ENCODE results near the gene CCDC149. TPM values are rescaled to one million over a fixed set of nuclear protein-coding genes. Genes with fewer than 3 reads are reported as not detected.

CCDC149 gene
- total and polyA plus RNA-seq, 2 of the 8 experiments (the other 6 are each of a cell fraction or from before 2014, with no cell fraction given): 2.2 to 5.6 TPM

DNA sequence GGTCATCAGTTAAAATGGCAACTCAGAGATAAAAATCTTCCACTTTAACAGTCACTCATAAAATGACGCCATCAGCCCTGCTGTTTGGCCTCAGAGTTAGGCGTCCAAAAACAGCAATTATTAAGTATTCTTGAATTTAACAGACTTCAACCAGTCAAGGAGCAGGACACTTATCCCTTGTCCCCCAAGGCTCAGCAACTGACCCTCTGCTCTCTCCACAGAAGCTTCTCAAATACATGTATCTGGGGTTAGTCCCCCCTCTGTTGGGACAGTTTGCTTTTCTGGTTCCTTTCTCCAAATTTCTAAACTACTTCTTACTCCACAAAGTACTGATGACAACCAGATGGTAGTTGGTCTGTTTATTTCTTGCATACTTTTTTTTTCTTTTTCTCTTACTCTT, 63.1 kb downstream of the CCDC149 start:
- H3K36me3 ChIP-seq (ENCODE audit: control insufficient read depth in 2 of 4, insufficient read depth in 4 of 4, low read length in 3 of 4): no peaks in the 10 kb centered on the region
- H3K56ac ChIP-seq (replicated peaks; ENCODE audit: insufficient read length, low read depth, low read length): no peak overlapping the region
- no peak overlapping the region for H4K5ac ChIP-seq (ENCODE audit: insufficient read length, low read depth, low read length)
- H3K18ac ChIP-seq (ENCODE audit: extremely low read depth, low read length): no peak overlapping the region
- no peak overlapping the region for H3K9ac ChIP-seq (replicated peaks in 1 of 4; ENCODE audit: extremely low read depth in 1 of 4, low read depth in 3 of 4, low read length in 3 of 4)
- H2BK120ac ChIP-seq (replicated peaks; ENCODE audit: low read depth, low read length): no peak overlapping the region
- no peak overlapping the region for H2BK12ac ChIP-seq (ENCODE audit: low read depth, low read length)
- 85% methylated on average over 2 of the region's 2 CpGs; no CpG with 5 or more reads in 1 of the 2 experiments for WGBS, 2 experiments (ENCODE audit: extremely low coverage in 1 of 2, insufficient coverage in 1 of 2, insufficient read length in 1 of 2, insufficient replicate concordance in 2 of 2, low coverage in 1 of 2, low lambda C conversion rate in 2 of 2, missing lambda C conversion rate in 1 of 2)
- H3K4me3 ChIP-seq (ENCODE audit: extremely low read depth in 1 of 4, insufficient read depth in 2 of 4, low read depth in 3 of 4, low read length in 4 of 4): no peak overlapping the region
- POLR2A ChIA-PET (ENCODE audit: partially characterized antibody): no interaction called here
- H3K23me2 ChIP-seq (ENCODE audit: low read depth, low read length): no peaks in the 10 kb centered on the region; the same call in 1 of the 2 replicates
- H2AFZ ChIP-seq (ENCODE audit: low read length): no peak overlapping the region
- H3K9me3 ChIP-seq (ENCODE audit: insufficient read depth in 2 of 2, low read depth in 1 of 2, low read length in 1 of 2): no peaks in the 10 kb centered on the region
- H2BK15ac ChIP-seq (ENCODE audit: low read length): no peak overlapping the region
- no peak overlapping the region for H2BK5ac ChIP-seq (ENCODE audit: low read depth, low read length)
- no peak overlapping the region for H3K27ac ChIP-seq (ENCODE audit: low read depth, low read length)
- TF ChIP-seq EGR1 (IDR thresholded peaks at IDR 0.05; ENCODE audit: borderline replicate concordance, low read depth, low read length): no peak
- TF ChIP-seq POLR2A (IDR thresholded peaks at IDR 0.05; ENCODE audit: control extremely low read depth in 1 of 2, low read depth in 2 of 2, low read length in 2 of 2): no peak
- no peak for TF ChIP-seq BACH1 (IDR thresholded peaks at IDR 0.05; ENCODE audit: low read length)
- TF ChIP-seq, protein P1, sequence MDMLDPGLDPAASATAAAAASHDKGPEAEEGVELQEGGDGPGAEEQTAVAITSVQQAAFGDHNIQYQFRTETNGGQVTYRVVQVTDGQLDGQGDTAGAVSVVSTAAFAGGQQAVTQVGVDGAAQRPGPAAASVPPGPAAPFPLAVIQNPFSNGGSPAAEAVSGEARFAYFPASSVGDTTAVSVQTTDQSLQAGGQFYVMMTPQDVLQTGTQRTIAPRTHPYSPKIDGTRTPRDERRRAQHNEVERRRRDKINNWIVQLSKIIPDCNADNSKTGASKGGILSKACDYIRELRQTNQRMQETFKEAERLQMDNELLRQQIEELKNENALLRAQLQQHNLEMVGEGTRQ (IDR thresholded peaks at IDR 0.05; ENCODE audit: low read length): no peak
- TF ChIP-seq, protein P2, sequence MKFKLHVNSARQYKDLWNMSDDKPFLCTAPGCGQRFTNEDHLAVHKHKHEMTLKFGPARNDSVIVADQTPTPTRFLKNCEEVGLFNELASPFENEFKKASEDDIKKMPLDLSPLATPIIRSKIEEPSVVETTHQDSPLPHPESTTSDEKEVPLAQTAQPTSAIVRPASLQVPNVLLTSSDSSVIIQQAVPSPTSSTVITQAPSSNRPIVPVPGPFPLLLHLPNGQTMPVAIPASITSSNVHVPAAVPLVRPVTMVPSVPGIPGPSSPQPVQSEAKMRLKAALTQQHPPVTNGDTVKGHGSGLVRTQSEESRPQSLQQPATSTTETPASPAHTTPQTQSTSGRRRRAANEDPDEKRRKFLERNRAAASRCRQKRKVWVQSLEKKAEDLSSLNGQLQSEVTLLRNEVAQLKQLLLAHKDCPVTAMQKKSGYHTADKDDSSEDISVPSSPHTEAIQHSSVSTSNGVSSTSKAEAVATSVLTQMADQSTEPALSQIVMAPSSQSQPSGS (IDR thresholded peaks at IDR 0.05; ENCODE audit: low read length): no peak
- no peak for TF ChIP-seq CHD2 (IDR thresholded peaks at IDR 0.05; ENCODE audit: low read length)
- TF ChIP-seq RXRA (IDR thresholded peaks at IDR 0.05; ENCODE audit: insufficient read depth, low read depth, low read length): no peak
- no peak for TF ChIP-seq GABPA (IDR thresholded peaks at IDR 0.05; ENCODE audit: borderline replicate concordance, insufficient read depth, low read length)
- TF ChIP-seq, protein P3, sequence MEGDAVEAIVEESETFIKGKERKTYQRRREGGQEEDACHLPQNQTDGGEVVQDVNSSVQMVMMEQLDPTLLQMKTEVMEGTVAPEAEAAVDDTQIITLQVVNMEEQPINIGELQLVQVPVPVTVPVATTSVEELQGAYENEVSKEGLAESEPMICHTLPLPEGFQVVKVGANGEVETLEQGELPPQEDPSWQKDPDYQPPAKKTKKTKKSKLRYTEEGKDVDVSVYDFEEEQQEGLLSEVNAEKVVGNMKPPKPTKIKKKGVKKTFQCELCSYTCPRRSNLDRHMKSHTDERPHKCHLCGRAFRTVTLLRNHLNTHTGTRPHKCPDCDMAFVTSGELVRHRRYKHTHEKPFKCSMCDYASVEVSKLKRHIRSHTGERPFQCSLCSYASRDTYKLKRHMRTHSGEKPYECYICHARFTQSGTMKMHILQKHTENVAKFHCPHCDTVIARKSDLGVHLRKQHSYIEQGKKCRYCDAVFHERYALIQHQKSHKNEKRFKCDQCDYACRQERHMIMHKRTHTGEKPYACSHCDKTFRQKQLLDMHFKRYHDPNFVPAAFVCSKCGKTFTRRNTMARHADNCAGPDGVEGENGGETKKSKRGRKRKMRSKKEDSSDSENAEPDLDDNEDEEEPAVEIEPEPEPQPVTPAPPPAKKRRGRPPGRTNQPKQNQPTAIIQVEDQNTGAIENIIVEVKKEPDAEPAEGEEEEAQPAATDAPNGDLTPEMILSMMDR (IDR thresholded peaks at IDR 0.05; ENCODE audit: control extremely low read depth in 1 of 3, insufficient read depth in 1 of 3, low read depth in 1 of 3, low read length in 3 of 3): no peak
- no peak overlapping the region for H2AK5ac ChIP-seq (ENCODE audit: low read depth, low read length)
- no peak overlapping the region for H3K23ac ChIP-seq (ENCODE audit: insufficient read length)
- no peaks in the 10 kb centered on the region for H3K79me1 ChIP-seq (ENCODE audit: low read depth, low read length)
- no peaks in the 10 kb centered on the region for H4K20me1 ChIP-seq (replicated peaks in 1 of 2; ENCODE audit: control insufficient read depth in 1 of 2, insufficient read depth in 2 of 2, low read length in 2 of 2)
- CTCF ChIA-PET (ENCODE audit: partially characterized antibody): interaction anchor here (0.8 to 1.1 kb wide), 2 partner anchors 18 to 39 kb away, joined by 3 read pairs; no protein-coding TSS in a partner anchor
- DNase-seq (ENCODE audit: low read depth in 1 of 2, low spot score in 2 of 2) (no peak), FAIRE-seq (no peak)
- no peaks in the 10 kb centered on the region for H3K27me3 ChIP-seq (replicated peaks in 1 of 4; ENCODE audit: control insufficient read depth in 3 of 4, extremely low read depth in 1 of 4, insufficient read depth in 3 of 4, low read length in 3 of 4)
- H4K91ac ChIP-seq (replicated peaks; ENCODE audit: insufficient read length, low read length): no peak overlapping the region
- H3K79me2 ChIP-seq (ENCODE audit: control insufficient read depth in 1 of 2, insufficient read depth in 2 of 2, low read length in 2 of 2): no peaks in the 10 kb centered on the region
- no peak overlapping the region for H3K4me2 ChIP-seq (ENCODE audit: insufficient read depth in 1 of 2, low read depth in 2 of 2, low read length in 2 of 2)
- no peak overlapping the region for H4K8ac ChIP-seq (ENCODE audit: extremely low read depth, insufficient read depth, low read length)
- no peak overlapping the region for H3K4ac ChIP-seq (replicated peaks; ENCODE audit: insufficient read length, low read depth, low read length)
- H3K14ac ChIP-seq (ENCODE audit: insufficient read length): no peak overlapping the region
- peaks cover 0 to 5% (median under 1%) of the 10 kb centered on the region in 4 experiments; a peak in 1 of 7 replicates for H3K4me1 ChIP-seq (replicated peaks in 1 of 4; ENCODE audit: control insufficient read depth in 3 of 4, insufficient read depth in 4 of 4, low read length in 3 of 4)
- H2BK20ac ChIP-seq (ENCODE audit: low read length): no peak overlapping the region
